Measurements from ENCODE around the gene TARS2.

- TF ChIP-seq TAF1 (IDR thresholded peaks at IDR 0.05; ENCODE audit: borderline replicate concordance, low read depth, low read length) (no peak), POLR2A (IDR thresholded peaks at IDR 0.05; ENCODE audit: low read depth, low read length) (no peak), POLR2AphosphoS5 (IDR thresholded peaks at IDR 0.05; ENCODE audit: low read depth, low read length) (no peak)
Observed at GRCh38 chr1:150525348-150525747, 38.1 kb downstream of the TARS2 start.
